BE2C (cell line): ENCODE measurements around the gene MTIF2. TPM values are rescaled to one million over a fixed set of nuclear protein-coding genes. Genes with fewer than 3 reads are reported as not detected.

Experiments
- DNase-seq: peaks from one replicate; pipeline ENCODE4 v3.0.0-alpha.2; 2020
- H3K27me3 ChIP-seq: fragments of 250-450 bp; sonication (Bioruptor Pico); 2 replicates; pipeline ENCODE4 v1.5.1; 2020; ENCODE audit warnings: mild to moderate bottlenecking
- H3K36me3 ChIP-seq: fragments of 250-450 bp; sonication (Bioruptor Pico); 2 replicates; pipeline ENCODE4 v1.5.1; 2020; ENCODE audit warnings: mild to moderate bottlenecking
- H3K4me1 ChIP-seq: fragments of 250-450 bp; sonication (Bioruptor Pico); 2 replicates; pipeline ENCODE4 v1.5.1; 2020
- H3K4me3 ChIP-seq: 2 replicates; pipeline ENCODE4 v1.5.1; 2011; ENCODE audit warnings: low read depth, low read length
- H3K9me3 ChIP-seq: fragments of 250-450 bp; sonication (Bioruptor Pico); 2 replicates; pipeline ENCODE4 v1.5.1; 2020
- CTCF ChIP-seq: IDR thresholded peaks from 2 replicates; pipeline ENCODE4 v1.5.1; 2012; ENCODE audit warnings: mild to moderate bottlenecking, low read depth, low read length
- polyA plus RNA-seq: library from polyadenylated mRNA; unstranded; fragments of >200 nt; gene quantifications from one replicate; pipeline ENCODE4 v1.2.1, GENCODE V29; 2012; ENCODE audit warnings: low read depth, missing spikeins; ENCODE audit not compliant: insufficient read length, insufficient read depth

MTIF2 gene, protein sequence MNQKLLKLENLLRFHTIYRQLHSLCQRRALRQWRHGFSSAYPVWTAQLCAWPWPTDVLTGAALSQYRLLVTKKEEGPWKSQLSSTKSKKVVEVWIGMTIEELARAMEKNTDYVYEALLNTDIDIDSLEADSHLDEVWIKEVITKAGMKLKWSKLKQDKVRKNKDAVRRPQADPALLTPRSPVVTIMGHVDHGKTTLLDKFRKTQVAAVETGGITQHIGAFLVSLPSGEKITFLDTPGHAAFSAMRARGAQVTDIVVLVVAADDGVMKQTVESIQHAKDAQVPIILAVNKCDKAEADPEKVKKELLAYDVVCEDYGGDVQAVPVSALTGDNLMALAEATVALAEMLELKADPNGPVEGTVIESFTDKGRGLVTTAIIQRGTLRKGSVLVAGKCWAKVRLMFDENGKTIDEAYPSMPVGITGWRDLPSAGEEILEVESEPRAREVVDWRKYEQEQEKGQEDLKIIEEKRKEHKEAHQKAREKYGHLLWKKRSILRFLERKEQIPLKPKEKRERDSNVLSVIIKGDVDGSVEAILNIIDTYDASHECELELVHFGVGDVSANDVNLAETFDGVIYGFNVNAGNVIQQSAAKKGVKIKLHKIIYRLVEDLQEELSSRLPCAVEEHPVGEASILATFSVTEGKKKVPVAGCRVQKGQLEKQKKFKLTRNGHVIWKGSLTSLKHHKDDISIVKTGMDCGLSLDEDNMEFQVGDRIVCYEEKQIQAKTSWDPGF
- 12.9 TPM for polyA plus RNA-seq

DNA sequence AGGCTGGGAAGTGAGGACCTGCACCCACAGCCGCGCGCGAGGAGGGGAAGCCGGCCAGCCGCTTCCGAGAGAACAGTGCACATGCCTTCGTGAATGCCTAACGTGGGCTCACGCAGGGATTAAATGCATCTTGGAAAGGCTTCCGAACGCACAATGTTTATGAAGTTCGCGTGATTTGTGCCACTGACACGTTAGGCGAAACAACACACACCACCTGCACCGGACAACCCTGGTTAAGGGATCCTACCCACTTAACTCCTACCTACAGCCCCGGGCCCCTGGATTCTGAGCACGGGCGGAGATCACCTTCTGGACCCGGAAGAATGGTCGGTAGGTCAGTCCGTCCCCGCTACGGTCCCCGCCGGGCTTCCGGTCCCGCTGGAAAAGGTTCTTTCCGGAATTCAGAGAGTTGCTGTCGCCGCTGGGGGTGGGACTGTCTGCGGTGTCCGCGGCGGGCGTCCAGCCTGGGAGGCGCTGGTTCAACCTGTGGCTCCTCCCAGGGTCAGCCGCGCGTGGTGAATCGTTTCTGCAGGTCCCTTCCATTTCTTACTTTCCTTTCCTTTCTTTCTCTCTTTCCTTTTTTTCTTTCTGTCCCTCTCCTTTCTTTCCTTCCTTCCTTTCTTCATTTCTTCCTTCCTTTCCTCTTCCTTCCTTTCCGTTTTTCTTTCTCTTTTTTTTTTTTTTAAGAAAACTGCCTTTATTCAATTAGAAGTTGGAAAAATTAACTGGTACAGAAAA lies at the start of gene MTIF2:
Gene MTIF2 (minus strand): TSS at position 325 of the 738 bp plus-strand sequence. CDS start 5,373 bp downstream, outside the sequence.
- Histone ChIP-seq H3K4me3 (peak within 1 kb of the TSS; percentile 87), H3K9me3 (no peaks in the 10 kb centered on the region), H3K36me3 (no peaks in the 10 kb centered on the region), H3K27me3 (no peaks in the 10 kb centered on the region), H3K4me1 (no peaks in the 10 kb centered on the region)
- peak; percentile 90 for DNase-seq
- no peak for TF ChIP-seq CTCF

GRCh38 chr2:55314985-55315384 lies 46.0 kb upstream of the MTIF2 start:
- no peaks in the 10 kb centered on the region for H3K4me1 ChIP-seq
- no peak for TF ChIP-seq CTCF
- peaks cover 2% of the 10 kb centered on the region; the same call in 1 of the 2 replicates for H3K36me3 ChIP-seq
- DNase-seq: no peak
- H3K27me3 ChIP-seq: no peaks in the 10 kb centered on the region
- H3K4me3 ChIP-seq: no peak overlapping the region
- no peaks in the 10 kb centered on the region for H3K9me3 ChIP-seq

DNA sequence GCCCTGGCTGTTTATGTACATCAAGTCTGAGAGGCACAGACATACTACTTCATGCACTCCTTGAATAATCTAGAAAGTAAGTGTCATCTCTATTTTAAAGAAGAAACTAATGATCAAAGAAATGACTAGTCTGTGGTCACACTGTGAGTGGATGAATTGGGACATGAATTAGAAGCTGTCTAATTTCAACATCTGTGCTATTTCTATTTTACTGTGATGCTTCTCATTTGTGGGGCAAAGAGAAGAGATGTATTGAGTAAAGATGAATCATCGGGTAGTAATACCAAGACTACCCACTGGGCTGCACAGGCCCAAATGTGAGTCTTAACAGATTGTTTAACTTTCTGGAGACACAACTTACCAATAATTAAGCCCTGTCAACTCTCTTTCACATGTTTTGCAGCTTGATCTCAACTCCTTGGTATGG lies 42.4 kb upstream of the MTIF2 start:
- 0 out of 2 replicates have a peak, but pooled peaks have one; percentile 3 for TF ChIP-seq CTCF
- Histone ChIP-seq H3K36me3 (peaks cover 2% of the 10 kb centered on the region), H3K4me3 (no peak overlapping the region), H3K27me3 (no peaks in the 10 kb centered on the region), H3K4me1 (no peaks in the 10 kb centered on the region), H3K9me3 (no peaks in the 10 kb centered on the region)
- no peak for DNase-seq

- Histone ChIP-seq H3K9me3 (no peaks in the 10 kb centered on the region), H3K27me3 (no peaks in the 10 kb centered on the region), H3K4me1 (no peaks in the 10 kb centered on the region), H3K4me3 (no peak overlapping the region), H3K36me3 (no peaks in the 10 kb centered on the region; the same call in none of the 2 replicates)
- no peak for TF ChIP-seq CTCF
- DNase-seq: no peak
Measured at GRCh38 chr2:55309446-55309845, 40.4 kb upstream of the MTIF2 start.

DNA sequence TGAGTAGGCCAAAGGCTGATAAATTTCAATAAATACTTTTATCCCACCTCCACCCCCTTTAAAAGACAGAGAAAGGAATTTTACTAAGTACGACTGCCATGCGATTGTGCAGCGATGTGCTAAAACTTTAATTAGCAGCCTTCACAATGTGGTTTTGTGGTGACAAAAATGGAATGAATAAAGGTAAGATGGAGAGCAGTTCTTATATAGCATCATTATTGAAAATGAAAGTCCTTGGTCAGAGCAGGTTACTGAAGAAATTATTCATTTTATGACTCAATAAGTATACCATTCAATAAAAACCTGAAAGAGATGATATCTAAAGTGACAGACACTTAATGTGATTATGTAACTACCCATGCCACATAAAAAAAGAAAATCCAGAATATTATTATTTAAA lies 33.2 kb upstream of the MTIF2 start:
- Histone ChIP-seq H3K4me3 (no peak overlapping the region), H3K9me3 (no peaks in the 10 kb centered on the region), H3K36me3 (no peaks in the 10 kb centered on the region; the same call in 1 of the 2 replicates), H3K4me1 (no peaks in the 10 kb centered on the region), H3K27me3 (no peaks in the 10 kb centered on the region)
- DNase-seq: no peak
- TF ChIP-seq CTCF: no peak
